ENCODE data around the gene OTOR. TPM values are rescaled to one million over a fixed set of nuclear protein-coding genes. Genes with fewer than 3 reads are reported as not detected.

OTOR gene
- not detected for total RNA-seq

GRCh38 chr20:16748308-16748900, at the start of gene OTOR:
TSS of gene OTOR (plus strand) at chr20:16748358. CDS start at chr20:16748402, 44 bp downstream.
- Histone ChIP-seq H3K9ac (ENCODE audit: low read depth in 1 of 3, low read length in 3 of 3) (no peak within 1 kb of the TSS), H3K36me3 (ENCODE audit: control insufficient read depth in 3 of 3, insufficient read depth in 3 of 3, low read length in 3 of 3) (no peaks in the 10 kb centered on the region), H3K4me3 (ENCODE audit: low read length in 3 of 3) (no peak within 1 kb of the TSS), H3K27me3 (ENCODE audit: control insufficient read depth in 3 of 3, insufficient read depth in 3 of 3, low read length in 3 of 3) (no peaks in the 10 kb centered on the region), H3K4me1 (ENCODE audit: control insufficient read depth in 3 of 3, insufficient read depth in 3 of 3, low read length in 3 of 3) (no peaks in the 10 kb centered on the region), H3K27ac (ENCODE audit: low read depth, low read length) (no peak within 1 kb of the TSS), H3K9me3 (ENCODE audit: control insufficient read depth in 3 of 3, low read length in 3 of 3) (no peaks in the 10 kb centered on the region)

- Histone ChIP-seq H3K9ac (ENCODE audit: low read depth in 1 of 3, low read length in 3 of 3) (no peak overlapping the region), H3K4me3 (ENCODE audit: low read length in 3 of 3) (no peak overlapping the region), H3K4me1 (ENCODE audit: control insufficient read depth in 3 of 3, insufficient read depth in 3 of 3, low read length in 3 of 3) (no peaks in the 10 kb centered on the region), H3K27ac (ENCODE audit: low read depth, low read length) (no peak overlapping the region), H3K27me3 (ENCODE audit: control insufficient read depth in 3 of 3, insufficient read depth in 3 of 3, low read length in 3 of 3) (no peaks in the 10 kb centered on the region), H3K9me3 (ENCODE audit: control insufficient read depth in 3 of 3, low read length in 3 of 3) (no peaks in the 10 kb centered on the region), H3K36me3 (ENCODE audit: control insufficient read depth in 3 of 3, insufficient read depth in 3 of 3, low read length in 3 of 3) (no peaks in the 10 kb centered on the region)
Measured at GRCh38 chr20:16699293-16699692, 48.9 kb upstream of the OTOR start.

GRCh38 chr20:16701296-16701695, 46.9 kb upstream of the OTOR start:
- Histone ChIP-seq H3K9me3 (ENCODE audit: control insufficient read depth in 3 of 3, low read length in 3 of 3) (no peaks in the 10 kb centered on the region), H3K36me3 (ENCODE audit: control insufficient read depth in 3 of 3, insufficient read depth in 3 of 3, low read length in 3 of 3) (no peaks in the 10 kb centered on the region), H3K4me3 (ENCODE audit: low read length in 3 of 3) (no peak overlapping the region), H3K4me1 (ENCODE audit: control insufficient read depth in 3 of 3, insufficient read depth in 3 of 3, low read length in 3 of 3) (no peaks in the 10 kb centered on the region), H3K27me3 (ENCODE audit: control insufficient read depth in 3 of 3, insufficient read depth in 3 of 3, low read length in 3 of 3) (no peaks in the 10 kb centered on the region), H3K9ac (ENCODE audit: low read depth in 1 of 3, low read length in 3 of 3) (no peak overlapping the region), H3K27ac (ENCODE audit: low read depth, low read length) (no peak overlapping the region)

- H3K4me1 ChIP-seq (ENCODE audit: control insufficient read depth in 3 of 3, insufficient read depth in 3 of 3, low read length in 3 of 3) = no peaks in the 10 kb centered on the region
- no peaks in the 10 kb centered on the region for H3K9me3 ChIP-seq (ENCODE audit: control insufficient read depth in 3 of 3, low read length in 3 of 3)
- H3K27me3 ChIP-seq (ENCODE audit: control insufficient read depth in 3 of 3, insufficient read depth in 3 of 3, low read length in 3 of 3) = no peaks in the 10 kb centered on the region
- no peak overlapping the region for H3K4me3 ChIP-seq (ENCODE audit: low read length in 3 of 3)
- no peaks in the 10 kb centered on the region for H3K36me3 ChIP-seq (ENCODE audit: control insufficient read depth in 3 of 3, insufficient read depth in 3 of 3, low read length in 3 of 3)
- H3K9ac ChIP-seq (ENCODE audit: low read depth in 1 of 3, low read length in 3 of 3) = no peak overlapping the region
- no peak overlapping the region for H3K27ac ChIP-seq (ENCODE audit: low read depth, low read length)
Measured at GRCh38 chr20:16703570-16703969, 44.6 kb upstream of the OTOR start.

GRCh38 chr20:16707674-16708073, 40.5 kb upstream of the OTOR start:
- Histone ChIP-seq H3K27ac (ENCODE audit: low read depth, low read length) (no peak overlapping the region), H3K4me3 (ENCODE audit: low read length in 3 of 3) (no peak overlapping the region), H3K9ac (ENCODE audit: low read depth in 1 of 3, low read length in 3 of 3) (no peak overlapping the region), H3K27me3 (ENCODE audit: control insufficient read depth in 3 of 3, insufficient read depth in 3 of 3, low read length in 3 of 3) (no peaks in the 10 kb centered on the region), H3K4me1 (ENCODE audit: control insufficient read depth in 3 of 3, insufficient read depth in 3 of 3, low read length in 3 of 3) (no peaks in the 10 kb centered on the region), H3K9me3 (ENCODE audit: control insufficient read depth in 3 of 3, low read length in 3 of 3) (no peaks in the 10 kb centered on the region), H3K36me3 (ENCODE audit: control insufficient read depth in 3 of 3, insufficient read depth in 3 of 3, low read length in 3 of 3) (no peaks in the 10 kb centered on the region)

- Histone ChIP-seq H3K9ac (ENCODE audit: low read depth in 1 of 3, low read length in 3 of 3) (no peak overlapping the region), H3K27ac (ENCODE audit: low read depth, low read length) (no peak overlapping the region), H3K36me3 (ENCODE audit: control insufficient read depth in 3 of 3, insufficient read depth in 3 of 3, low read length in 3 of 3) (no peaks in the 10 kb centered on the region), H3K9me3 (ENCODE audit: control insufficient read depth in 3 of 3, low read length in 3 of 3) (no peaks in the 10 kb centered on the region), H3K27me3 (ENCODE audit: control insufficient read depth in 3 of 3, insufficient read depth in 3 of 3, low read length in 3 of 3) (no peaks in the 10 kb centered on the region), H3K4me3 (ENCODE audit: low read length in 3 of 3) (no peak overlapping the region), H3K4me1 (ENCODE audit: control insufficient read depth in 3 of 3, insufficient read depth in 3 of 3, low read length in 3 of 3) (peaks cover 0 to 1% (median under 1%) of the 10 kb centered on the region in 3 donors)
Measured at GRCh38 chr20:16708602-16709001, 39.6 kb upstream of the OTOR start.

- Histone ChIP-seq H3K9me3 (ENCODE audit: control insufficient read depth in 3 of 3, low read length in 3 of 3) (no peaks in the 10 kb centered on the region), H3K9ac (ENCODE audit: low read depth in 1 of 3, low read length in 3 of 3) (no peak overlapping the region), H3K27ac (ENCODE audit: low read depth, low read length) (no peak overlapping the region), H3K36me3 (ENCODE audit: control insufficient read depth in 3 of 3, insufficient read depth in 3 of 3, low read length in 3 of 3) (no peaks in the 10 kb centered on the region), H3K27me3 (ENCODE audit: control insufficient read depth in 3 of 3, insufficient read depth in 3 of 3, low read length in 3 of 3) (no peaks in the 10 kb centered on the region), H3K4me1 (ENCODE audit: control insufficient read depth in 3 of 3, insufficient read depth in 3 of 3, low read length in 3 of 3) (peaks cover 3 to 5% (median 3%) of the 10 kb centered on the region in 3 donors), H3K4me3 (ENCODE audit: low read length in 3 of 3) (no peak overlapping the region)
Measured at GRCh38 chr20:16709017-16709416, 39.1 kb upstream of the OTOR start.

GRCh38 chr20:16710781-16711180, 37.4 kb upstream of the OTOR start:
- H3K27me3 ChIP-seq (ENCODE audit: control insufficient read depth in 3 of 3, insufficient read depth in 3 of 3, low read length in 3 of 3) = no peaks in the 10 kb centered on the region
- no peak overlapping the region for H3K4me3 ChIP-seq (ENCODE audit: low read length in 3 of 3)
- H3K9me3 ChIP-seq (ENCODE audit: control insufficient read depth in 3 of 3, low read length in 3 of 3) = no peaks in the 10 kb centered on the region

GRCh38 chr20:16711661-16712258, 36.4 kb upstream of the OTOR start:
- Histone ChIP-seq H3K36me3 (ENCODE audit: control insufficient read depth in 3 of 3, insufficient read depth in 3 of 3, low read length in 3 of 3) (no peaks in the 10 kb centered on the region), H3K4me1 (ENCODE audit: control insufficient read depth in 3 of 3, insufficient read depth in 3 of 3, low read length in 3 of 3) (peaks cover 9 to 17% (median 13%) of the 10 kb centered on the region in 3 donors), H3K9me3 (ENCODE audit: control insufficient read depth in 3 of 3, low read length in 3 of 3) (no peaks in the 10 kb centered on the region), H3K27ac (ENCODE audit: low read depth, low read length) (no peak overlapping the region), H3K9ac (ENCODE audit: low read depth in 1 of 3, low read length in 3 of 3) (no peak overlapping the region), H3K4me3 (ENCODE audit: low read length in 3 of 3) (no peak overlapping the region), H3K27me3 (ENCODE audit: control insufficient read depth in 3 of 3, insufficient read depth in 3 of 3, low read length in 3 of 3) (no peaks in the 10 kb centered on the region)

More at GRCh38 chr20:16710781-16711180, 37.4 kb upstream of the OTOR start:
- no peak overlapping the region for H3K9ac ChIP-seq (ENCODE audit: low read depth in 1 of 3, low read length in 3 of 3)
- H3K27ac ChIP-seq (ENCODE audit: low read depth, low read length) = no peak overlapping the region
- H3K36me3 ChIP-seq (ENCODE audit: control insufficient read depth in 3 of 3, insufficient read depth in 3 of 3, low read length in 3 of 3) = no peaks in the 10 kb centered on the region
- H3K4me1 ChIP-seq (ENCODE audit: control insufficient read depth in 3 of 3, insufficient read depth in 3 of 3, low read length in 3 of 3) = peaks cover 9 to 17% (median 13%) of the 10 kb centered on the region in 3 donors

GRCh38 chr20:16712511-16712947, 35.6 kb upstream of the OTOR start:
- H3K9me3 ChIP-seq (ENCODE audit: control insufficient read depth in 3 of 3, low read length in 3 of 3) = no peaks in the 10 kb centered on the region
- H3K27me3 ChIP-seq (ENCODE audit: control insufficient read depth in 3 of 3, insufficient read depth in 3 of 3, low read length in 3 of 3) = no peaks in the 10 kb centered on the region
- peaks cover 9 to 17% (median 13%) of the 10 kb centered on the region in 3 donors for H3K4me1 ChIP-seq (ENCODE audit: control insufficient read depth in 3 of 3, insufficient read depth in 3 of 3, low read length in 3 of 3)
- no peak overlapping the region for H3K4me3 ChIP-seq (ENCODE audit: low read length in 3 of 3)
- no peaks in the 10 kb centered on the region for H3K36me3 ChIP-seq (ENCODE audit: control insufficient read depth in 3 of 3, insufficient read depth in 3 of 3, low read length in 3 of 3)
- no peak overlapping the region for H3K9ac ChIP-seq (ENCODE audit: low read depth in 1 of 3, low read length in 3 of 3)
- no peak overlapping the region for H3K27ac ChIP-seq (ENCODE audit: low read depth, low read length)
